Panc1 (cell line): ENCODE results near the gene BNIP2. TPM values are rescaled to one million over a fixed set of nuclear protein-coding genes. Genes with fewer than 3 reads are reported as not detected.
"Not testable (repeated sequence)": the region's sequence is repeated elsewhere in the genome, so short reads cannot be mapped to it uniquely, and the experiment has no call there.

Experiments
- ATAC-seq: fragments of 200-7000 bp; cut with Tn5 transposase; 2 replicates; pipeline ENCODE4 v1.9.1; 2020; ENCODE audit warnings: mild to moderate bottlenecking, moderate library complexity
- BruUV-seq: library from RNA; stranded (reverse); fragments of 400-500 nt; replicated peaks from 2 replicates; lab custom pipeline; 2021; lab: Mats Ljungman, UMichigan
- CTCF ChIA-PET: fragments of 300-600 bp; sonication (Branson Sonifier 250); formaldehyde crosslinking; loops from one replicate; lab custom pipeline; 2022; ENCODE audit warnings: antibody characterized with exemption; lab: Charles Lee
- POLR2A ChIA-PET: fragments of 300-600 bp; sonication (Branson Sonifier 250); formaldehyde crosslinking; loops from one replicate; lab custom pipeline; 2022; ENCODE audit warnings: antibody characterized with exemption; lab: Charles Lee
- DNase-seq: peaks from one replicate; pipeline ENCODE4 v3.0.0-alpha.2; 2010; ENCODE audit warnings: low read depth, low spot score
- H3K27ac ChIP-seq: 2 replicates; pipeline ENCODE4 v1.5.1; 2011; ENCODE audit warnings: mild to moderate bottlenecking, low read length, inconsistent platforms
- H3K27me3 ChIP-seq: fragments of 200-500 bp; sonication (Bioruptor generic); 2 replicates; pipeline ENCODE4 v1.6.0; 2014; ENCODE audit warnings: low read length, inconsistent platforms; ENCODE audit not compliant: control insufficient read depth, insufficient read depth
- H3K36me3 ChIP-seq: fragments of 200-500 bp; sonication (Bioruptor generic); 2 replicates; pipeline ENCODE4 v1.5.1; 2014; ENCODE audit warnings: inconsistent platforms, mild to moderate bottlenecking, low read length, moderate library complexity; ENCODE audit not compliant: control insufficient read depth, insufficient read depth
- H3K4me1 ChIP-seq: 2 replicates; pipeline ENCODE4 v1.5.1; 2011; ENCODE audit warnings: inconsistent platforms, mild to moderate bottlenecking, low read length, moderate library complexity; ENCODE audit not compliant: control insufficient read depth, insufficient read depth
- H3K4me3 ChIP-seq, 2 experiments: 2 replicates each; pipeline ENCODE4 v1.5.1; 2011 to 2012; ENCODE audit warnings: low read depth in 2 of 2, low read length in 2 of 2, mild to moderate bottlenecking in 2 of 2, inconsistent platforms in 1 of 2, moderate library complexity in 1 of 2
- H3K9me3 ChIP-seq: fragments of 200-500 bp; sonication (Bioruptor generic); 2 replicates; pipeline ENCODE4 v1.5.1; 2014; ENCODE audit warnings: low read depth, mild to moderate bottlenecking, inconsistent platforms, low read length, moderate library complexity; ENCODE audit not compliant: control insufficient read depth, insufficient read depth
- CTCF ChIP-seq: fragments of 450-650 bp; IDR thresholded peaks from 2 replicates; pipeline ENCODE4 v1.5.1; 2017; ENCODE audit warnings: mild to moderate bottlenecking
- POLR2AphosphoS5 ChIP-seq: IDR thresholded peaks from 2 replicates; pipeline ENCODE4 v1.6.1; 2012; ENCODE audit warnings: mild to moderate bottlenecking, low read depth, low read length, moderate library complexity
- REST ChIP-seq, 2 experiments: IDR thresholded peaks; 2 replicates each; pipeline ENCODE4 v1.6.1; 2011 to 2012; ENCODE audit warnings: low read depth in 2 of 2, control low read depth in 1 of 2, low read length in 1 of 2, mild to moderate bottlenecking in 1 of 2, moderate library complexity in 1 of 2; ENCODE audit not compliant: insufficient read depth in 1 of 2
- SIN3A ChIP-seq: IDR thresholded peaks from 2 replicates; pipeline ENCODE4 v1.6.1; 2012; ENCODE audit warnings: low read depth, mild to moderate bottlenecking, low read length, moderate library complexity, borderline replicate concordance; ENCODE audit not compliant: insufficient read depth
- TCF7L2 ChIP-seq: IDR thresholded peaks from 2 replicates; pipeline ENCODE4 v1.6.1; 2011; ENCODE audit warnings: mild to moderate bottlenecking, low read depth, low read length, inconsistent platforms
- in situ Hi-C: cut with HindIII; loops from 2 replicates; pipeline ENCODE4 v1.10.0; 2016; ENCODE audit warnings: low sequenced_read_pairs, low pct_unique_long_range_greater_than_20kb
- intact Hi-C: fragments of 100-400 bp; cut with micrococcal nuclease; formaldehyde crosslinking; loops from one replicate; pipeline ENCODE4 v1.10.0; 2022; ENCODE audit not compliant: unreplicated experiment
- total RNA-seq: library from RNA; stranded (reverse); gene quantifications from one replicate; pipeline ENCODE4 v1.2.1, GENCODE V29; 2021; ENCODE audit not compliant: unreplicated experiment

Gene BNIP2
- total RNA-seq, 1 experiment from 2014 or later: 70.7 TPM

- H3K4me3 ChIP-seq: no peak overlapping the region
- ATAC-seq (no peak), DNase-seq (no peak)
- H3K9me3 ChIP-seq: no peaks in the 10 kb centered on the region
- peaks cover 37% of the 10 kb centered on the region for H3K36me3 ChIP-seq
- no peak overlapping the region for H3K27ac ChIP-seq
- in situ Hi-C loops (no loop called here), intact Hi-C loops (no loop called here)
- CTCF ChIA-PET: interaction anchor here (1.3 kb wide), 1 partner anchor 114 kb away, joined by 3 read pairs; no protein-coding TSS in a partner anchor
- POLR2A ChIA-PET: no interaction called here
- H3K27me3 ChIP-seq: no peaks in the 10 kb centered on the region
- TF ChIP-seq SIN3A (no peak), TCF7L2 (no peak), POLR2AphosphoS5 (no peak), CTCF (no peak), REST (IDR thresholded peaks at IDR 0.05; ENCODE audit: insufficient read depth in 1 of 2, low read depth in 2 of 2, low read length in 1 of 2) (no peak)
- H3K4me1 ChIP-seq: peaks cover 14% of the 10 kb centered on the region
- BruUV-seq: no TSS peak
These were observed 42.8 kb downstream of the BNIP2 start for GRCh38 chr15:59646277-59646676.

GRCh38 chr15:59645812-59646211 lies 43.3 kb downstream of the BNIP2 start:
- H3K36me3 ChIP-seq: peaks cover 38% of the 10 kb centered on the region
- H3K27me3 ChIP-seq, in situ Hi-C loops, H3K9me3 ChIP-seq, DNase-seq, H3K4me3 ChIP-seq, intact Hi-C loops, ATAC-seq, BruUV-seq, CTCF ChIA-PET, H3K27ac ChIP-seq, POLR2A ChIA-PET: not testable (repeated sequence)
- H3K4me1 ChIP-seq: peaks cover 14% of the 10 kb centered on the region

- Histone ChIP-seq H3K36me3 (peaks cover 31% of the 10 kb centered on the region), H3K4me1 (peaks cover 6% of the 10 kb centered on the region; the same call in 1 of the 2 replicates), H3K4me3 (no peak overlapping the region), H3K9me3 (no peaks in the 10 kb centered on the region), H3K27me3 (no peaks in the 10 kb centered on the region), H3K27ac (no peak overlapping the region)
- no peak for ATAC-seq
- BruUV-seq: no TSS peak
- intact Hi-C loops: no loop called here
- POLR2A ChIA-PET: no interaction called here
- CTCF ChIA-PET: no interaction called here
- DNase-seq: no peak
- TF ChIP-seq CTCF: no peak
- no peak for TF ChIP-seq TCF7L2
- no peak for TF ChIP-seq REST (IDR thresholded peaks at IDR 0.05; ENCODE audit: insufficient read depth in 1 of 2, low read depth in 2 of 2, low read length in 1 of 2)
- TF ChIP-seq POLR2AphosphoS5: no peak
- TF ChIP-seq SIN3A: no peak
- in situ Hi-C loops: no loop called here
These were observed 44.4 kb downstream of the BNIP2 start for GRCh38 chr15:59644756-59645155.
